ENCODE data around the gene ABCA13.

DNA sequence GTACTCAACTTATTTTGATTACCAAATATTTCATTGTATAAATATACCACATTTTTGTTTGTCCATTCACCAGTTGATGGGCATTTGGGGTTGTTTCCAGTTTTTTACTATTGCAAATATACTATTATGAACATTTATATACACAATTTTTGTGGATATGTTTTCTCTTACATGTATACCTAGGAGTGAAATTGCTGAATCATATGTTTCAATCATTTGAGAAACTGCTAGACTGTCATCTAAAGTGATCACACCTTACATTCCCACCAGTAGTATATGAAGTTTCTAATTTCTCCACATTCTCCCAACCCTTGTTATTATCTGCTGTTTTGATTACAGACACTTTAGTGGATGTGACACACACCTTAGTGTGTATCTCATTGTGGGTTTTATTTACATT lies 257.9 kb downstream of the ABCA13 start:
- TF ChIP-seq EZH2 (IDR thresholded peaks at IDR 0.05; ENCODE audit: insufficient read depth, poor library complexity, severe bottlenecking) (no peak), EZH2phosphoT487 (IDR thresholded peaks at IDR 0.05; ENCODE audit: insufficient read depth, low read depth) (no peak)

All from GM23248 (cell line).